A673 (cell line): ENCODE measurements around the gene TFF1. TPM values are rescaled to one million over a fixed set of nuclear protein-coding genes. Genes with fewer than 3 reads are reported as not detected.

Experiments used
- BruUV-seq: library from RNA; stranded (reverse); fragments of 400-500 nt; replicated peaks from 2 replicates; lab custom pipeline; 2021; lab: Mats Ljungman, UMichigan
- CTCF ChIA-PET: fragments of 300-600 bp; sonication (Branson Sonifier 250); formaldehyde crosslinking; loops from one replicate; lab custom pipeline; 2022; ENCODE audit warnings: antibody characterized with exemption; lab: Charles Lee
- POLR2A ChIA-PET: fragments of 300-600 bp; sonication (Branson Sonifier 250); formaldehyde crosslinking; loops from one replicate; lab custom pipeline; 2022; ENCODE audit warnings: antibody characterized with exemption; ENCODE audit not compliant: low non-redundant PET; lab: Charles Lee
- DNase-seq: peaks from one replicate; pipeline ENCODE4 v3.0.0-alpha.2; 2015; ENCODE audit warnings: low spot score
- H3K27ac ChIP-seq: fragments of 200-600 bp; sonication (generic); 2 replicates; pipeline ENCODE4 v1.5.1; 2016; ENCODE audit warnings: mixed run types, low read depth, mild to moderate bottlenecking, mixed read lengths, antibody characterized with exemption, low read length; ENCODE audit not compliant: poor library complexity, severe bottlenecking
- H3K27me3 ChIP-seq: fragments of 200-600 bp; sonication (generic); replicated peaks from 2 replicates; pipeline ENCODE4 v1.6.1; 2017; ENCODE audit warnings: mixed run types, low read depth, mild to moderate bottlenecking, mixed read lengths, antibody characterized with exemption, low read length; ENCODE audit not compliant: insufficient read depth, poor library complexity
- H3K36me3 ChIP-seq: fragments of 200-600 bp; sonication (generic); 2 replicates; pipeline ENCODE4 v1.6.1; 2016; ENCODE audit warnings: mixed run types, mild to moderate bottlenecking, mixed read lengths, antibody characterized with exemption, low read length; ENCODE audit not compliant: insufficient read depth, poor library complexity, severe bottlenecking
- H3K4me1 ChIP-seq: fragments of 200-600 bp; sonication (generic); 2 replicates; pipeline ENCODE4 v1.6.1; 2017; ENCODE audit warnings: mixed run types, mild to moderate bottlenecking, mixed read lengths, antibody characterized with exemption, low read length; ENCODE audit not compliant: insufficient read depth, poor library complexity, severe bottlenecking
- H3K4me3 ChIP-seq: fragments of 200-600 bp; sonication (generic); 2 replicates; pipeline ENCODE4 v1.5.1; 2016; ENCODE audit warnings: low read depth, mixed run types, mild to moderate bottlenecking, mixed read lengths, low read length; ENCODE audit not compliant: poor library complexity, severe bottlenecking
- H3K9me3 ChIP-seq: fragments of 200-600 bp; sonication (generic); 2 replicates; pipeline ENCODE4 v1.6.1; 2016; ENCODE audit warnings: mixed run types, low read depth, mild to moderate bottlenecking, mixed read lengths, antibody characterized with exemption, low read length; ENCODE audit not compliant: poor library complexity, severe bottlenecking
- EZH2 ChIP-seq: fragments of 200-600 bp; sonication (generic); IDR thresholded peaks from 2 replicates; pipeline ENCODE4 v1.6.1; 2017; ENCODE audit warnings: borderline replicate concordance, low read depth, mild to moderate bottlenecking, mixed read lengths, antibody characterized with exemption, low read length; ENCODE audit not compliant: poor library complexity, severe bottlenecking
- intact Hi-C: fragments of 100-400 bp; cut with micrococcal nuclease; formaldehyde crosslinking; loops from one replicate; pipeline ENCODE4 v1.10.0; 2022; ENCODE audit not compliant: unreplicated experiment
- total RNA-seq: library from RNA; stranded (reverse); gene quantifications from 2 replicates; pipeline ENCODE4 v1.2.3, GENCODE V29; 2021
- TF ChIP-seq, protein P1 (sequence below): fragments of 300-800, 200-600 bp; sonication (generic); conservative IDR thresholded peaks from 2 replicates; pipeline ENCODE4 v1.5.1; 2017; ENCODE audit warnings: low read depth, mild to moderate bottlenecking, antibody characterized with exemption, low read length, moderate library complexity, mixed read lengths

Gene TFF1
- total RNA-seq, 1 experiment from 2014 or later, result not detected

DNA sequence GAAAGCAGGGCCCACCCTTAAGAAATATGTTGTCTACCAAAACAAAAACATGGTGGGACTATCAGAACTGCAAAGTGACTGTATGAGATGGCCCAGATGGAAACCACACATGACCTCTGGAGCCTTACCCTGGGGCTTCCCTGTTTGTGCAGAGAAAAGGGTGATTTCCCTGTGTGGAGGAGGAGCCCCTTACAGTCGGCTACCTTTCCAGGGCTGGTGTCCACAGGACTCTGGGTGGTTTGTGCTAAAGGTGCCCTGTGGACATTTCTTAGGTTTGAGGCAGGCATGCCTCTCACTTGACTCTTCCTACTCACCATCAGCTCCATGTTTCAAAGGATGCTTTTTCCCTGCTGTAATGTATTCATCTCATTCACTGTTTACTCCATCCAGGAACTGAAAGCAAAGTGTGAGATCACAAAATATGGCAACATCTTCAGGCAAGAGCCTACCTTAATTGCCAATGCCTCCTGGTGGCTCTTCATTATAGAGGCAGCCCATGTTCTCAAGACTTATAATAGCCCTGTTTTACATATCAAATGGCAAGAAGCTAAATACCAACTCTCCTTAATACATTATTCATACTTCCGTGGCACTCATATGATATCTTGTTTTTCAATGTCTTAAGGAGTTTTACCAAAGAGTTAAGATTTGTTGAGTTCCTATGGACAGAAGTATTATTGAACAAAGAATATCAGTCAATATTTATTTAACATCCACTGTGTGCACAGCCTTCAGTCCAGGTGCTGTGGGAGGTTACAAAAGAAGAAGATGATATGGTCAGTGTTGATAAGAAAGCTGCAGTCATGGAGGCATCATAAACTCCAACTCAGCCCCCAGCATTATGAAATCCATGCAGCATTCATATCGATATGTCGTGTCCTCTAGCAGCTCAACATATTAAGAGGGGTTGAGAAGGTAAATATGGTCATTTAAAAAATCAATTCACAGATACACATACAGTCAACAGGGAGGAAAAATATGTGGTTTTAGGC is 35.7 kb downstream of the TFF1 start:
- TF ChIP-seq, protein P1, sequence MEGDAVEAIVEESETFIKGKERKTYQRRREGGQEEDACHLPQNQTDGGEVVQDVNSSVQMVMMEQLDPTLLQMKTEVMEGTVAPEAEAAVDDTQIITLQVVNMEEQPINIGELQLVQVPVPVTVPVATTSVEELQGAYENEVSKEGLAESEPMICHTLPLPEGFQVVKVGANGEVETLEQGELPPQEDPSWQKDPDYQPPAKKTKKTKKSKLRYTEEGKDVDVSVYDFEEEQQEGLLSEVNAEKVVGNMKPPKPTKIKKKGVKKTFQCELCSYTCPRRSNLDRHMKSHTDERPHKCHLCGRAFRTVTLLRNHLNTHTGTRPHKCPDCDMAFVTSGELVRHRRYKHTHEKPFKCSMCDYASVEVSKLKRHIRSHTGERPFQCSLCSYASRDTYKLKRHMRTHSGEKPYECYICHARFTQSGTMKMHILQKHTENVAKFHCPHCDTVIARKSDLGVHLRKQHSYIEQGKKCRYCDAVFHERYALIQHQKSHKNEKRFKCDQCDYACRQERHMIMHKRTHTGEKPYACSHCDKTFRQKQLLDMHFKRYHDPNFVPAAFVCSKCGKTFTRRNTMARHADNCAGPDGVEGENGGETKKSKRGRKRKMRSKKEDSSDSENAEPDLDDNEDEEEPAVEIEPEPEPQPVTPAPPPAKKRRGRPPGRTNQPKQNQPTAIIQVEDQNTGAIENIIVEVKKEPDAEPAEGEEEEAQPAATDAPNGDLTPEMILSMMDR, result no peak
- no peak for TF ChIP-seq EZH2
- ChIA-PET POLR2A (no interaction called here), CTCF (no interaction called here)
- no peak overlapping the region for H3K27ac ChIP-seq
- no peaks in the 10 kb centered on the region for H3K9me3 ChIP-seq
- no peak for DNase-seq
- no peaks in the 10 kb centered on the region for H3K36me3 ChIP-seq
- no TSS peak for BruUV-seq
- H3K4me1 ChIP-seq, result no peaks in the 10 kb centered on the region
- intact Hi-C loops, result no loop called here
- H3K27me3 ChIP-seq, result peaks cover 9% of the 10 kb centered on the region
- no peak overlapping the region for H3K4me3 ChIP-seq

DNA sequence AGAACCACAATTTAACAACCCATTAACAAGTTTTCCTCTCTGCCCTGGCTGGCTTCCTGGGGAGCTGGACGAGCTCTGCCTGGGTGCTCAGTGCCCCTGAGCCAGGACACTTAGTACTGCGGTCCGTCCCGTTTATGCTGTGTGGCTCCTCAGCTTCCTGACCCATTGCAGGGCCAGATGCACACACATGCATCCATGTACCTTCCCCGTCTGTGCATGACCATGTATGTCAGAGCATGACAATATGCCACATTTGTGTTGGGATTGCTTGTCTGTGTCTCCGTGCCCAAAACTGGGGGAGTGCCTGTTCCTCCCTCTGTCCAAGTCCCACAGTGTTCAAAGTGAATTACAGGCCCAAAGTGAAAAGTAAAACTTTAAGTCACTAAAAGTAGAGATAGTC is 41.4 kb downstream of the TFF1 start:
- Histone ChIP-seq H3K4me1 (no peaks in the 10 kb centered on the region), H3K27ac (no peak overlapping the region), H3K4me3 (no peak overlapping the region), H3K27me3 (peaks cover 5% of the 10 kb centered on the region), H3K36me3 (no peaks in the 10 kb centered on the region), H3K9me3 (no peaks in the 10 kb centered on the region)
- intact Hi-C loops, result no loop called here
- BruUV-seq, result no TSS peak
- no peak for DNase-seq
- POLR2A ChIA-PET, result no interaction called here
- TF ChIP-seq, protein P1, result no peak
- no peak for TF ChIP-seq EZH2
- CTCF ChIA-PET, result no interaction called here

DNA sequence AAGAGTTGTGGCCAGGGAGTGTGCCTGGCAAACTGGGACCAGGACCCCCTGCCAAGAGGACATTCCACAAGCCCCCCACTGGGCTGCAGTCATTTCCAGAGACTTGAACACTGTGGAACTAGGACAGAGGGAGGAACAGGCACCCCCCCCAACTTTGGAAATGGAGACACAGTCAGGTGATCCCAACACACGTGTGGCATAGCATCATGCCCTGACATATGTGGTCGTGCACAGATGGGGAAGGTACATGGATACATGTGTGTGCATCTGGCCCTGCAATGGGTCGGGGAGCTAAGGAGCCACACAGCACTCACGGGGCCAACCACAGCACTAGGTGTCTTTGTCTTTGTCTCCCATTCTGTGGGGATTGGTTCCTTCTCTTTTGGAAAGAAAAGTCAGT is 44.5 kb downstream of the TFF1 start:
- ChIA-PET POLR2A (no interaction called here), CTCF (interaction anchor here (0.5 to 0.6 kb wide), 2 partner anchors 12 to 388 kb away, joined by 7 to 12 read pairs; no protein-coding TSS in a partner anchor)
- no TSS peak for BruUV-seq
- no peak overlapping the region for H3K4me3 ChIP-seq
- DNase-seq, result no peak
- intact Hi-C loops, result no loop called here
- H3K9me3 ChIP-seq, result no peaks in the 10 kb centered on the region
- H3K36me3 ChIP-seq, result no peaks in the 10 kb centered on the region
- no peaks in the 10 kb centered on the region for H3K4me1 ChIP-seq
- TF ChIP-seq EZH2, result no peak
- TF ChIP-seq, protein P1, result no peak
- H3K27ac ChIP-seq, result no peak overlapping the region
- no peaks in the 10 kb centered on the region for H3K27me3 ChIP-seq
